ENCODE data around the gene UNC45B. TPM values are rescaled to one million over a fixed set of nuclear protein-coding genes. Genes with fewer than 3 reads are reported as not detected.

The UNC45B gene
- total and polyA plus RNA-seq, 2 of the 13 experiments (the other 11 are each of a cell fraction or from before 2014, with no cell fraction given): 0.01 TPM; not detected in 1

DNA sequence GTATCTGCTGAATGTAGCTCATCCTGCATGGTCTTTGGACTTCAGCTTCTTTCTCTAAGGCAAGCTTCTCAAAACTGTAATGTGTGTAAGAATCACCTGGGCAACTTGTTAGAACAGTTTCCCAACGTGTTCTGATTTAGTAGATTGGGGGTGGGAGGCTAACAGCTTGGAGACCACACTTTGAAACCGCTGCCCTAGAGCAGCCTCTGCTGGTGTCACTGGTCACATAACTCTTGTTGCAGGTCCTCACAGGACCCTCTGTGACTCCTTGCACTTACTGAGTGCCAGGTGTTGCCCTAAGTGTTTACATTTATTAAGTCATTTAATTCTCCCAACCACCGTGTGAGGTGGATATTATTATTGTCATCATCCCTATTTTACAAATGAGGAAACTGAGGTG is 36.7 kb downstream of the UNC45B start:
- Histone ChIP-seq H4K20me1 (ENCODE audit: insufficient read depth, low read length) (no peaks in the 10 kb centered on the region), H3K27me3 (ENCODE audit: control insufficient read depth in 1 of 2, insufficient read depth in 2 of 2, low read length in 2 of 2) (no peaks in the 10 kb centered on the region; a peak in 2 of 5 replicates), H3K4me1 (ENCODE audit: insufficient read depth, low read length) (no peaks in the 10 kb centered on the region), H2AFZ (ENCODE audit: low read length) (no peak overlapping the region), H3K9ac (ENCODE audit: insufficient read depth, low read depth, low read length) (no peak overlapping the region), H3K27ac (ENCODE audit: extremely low read length, insufficient read depth, low read length) (no peak overlapping the region), H3K79me2 (ENCODE audit: insufficient read depth, low read length) (no peaks in the 10 kb centered on the region), H3K4me2 (ENCODE audit: low read depth, low read length) (no peak overlapping the region), H3K36me3 (replicated peaks in 1 of 2; ENCODE audit: control insufficient read depth in 1 of 2, insufficient read depth in 2 of 2, low read length in 2 of 2) (no peaks in the 10 kb centered on the region), H3K9me3 (ENCODE audit: low read length) (no peaks in the 10 kb centered on the region), H3K4me3 (replicated peaks in 1 of 3; ENCODE audit: insufficient read depth in 1 of 3, low read depth in 2 of 3, low read length in 3 of 3) (no peak overlapping the region)
- POLR2A ChIA-PET: no interaction called here
- DNase-seq (ENCODE audit: low spot score): no peak
- in situ Hi-C loops (cut with HindIII; ENCODE audit: extremely low pct_ligation_motif_present, low pct_unique_long_range_greater_than_20kb): no loop called here
- no peak for FAIRE-seq
- CTCF ChIA-PET (ENCODE audit: low intra/inter-chr PET ratio, low total read pairs): no interaction called here
- ATAC-seq: no peak
- intact Hi-C loops (cut with micrococcal nuclease; ENCODE audit: unreplicated experiment): no loop called here
- TF ChIP-seq PRMT3 (CRISPR knock-in tag; IDR thresholded peaks at IDR 0.05; ENCODE audit: borderline replicate concordance, low read depth): no peak
- no peak for TF ChIP-seq ZNF24 (IDR thresholded peaks at IDR 0.05)
- no TSS peak for BruUV-seq (replicated peaks)
- WGBS (ENCODE audit: low lambda C conversion rate): 0% methylated on average over 1 of the region's 3 CpGs

DNA sequence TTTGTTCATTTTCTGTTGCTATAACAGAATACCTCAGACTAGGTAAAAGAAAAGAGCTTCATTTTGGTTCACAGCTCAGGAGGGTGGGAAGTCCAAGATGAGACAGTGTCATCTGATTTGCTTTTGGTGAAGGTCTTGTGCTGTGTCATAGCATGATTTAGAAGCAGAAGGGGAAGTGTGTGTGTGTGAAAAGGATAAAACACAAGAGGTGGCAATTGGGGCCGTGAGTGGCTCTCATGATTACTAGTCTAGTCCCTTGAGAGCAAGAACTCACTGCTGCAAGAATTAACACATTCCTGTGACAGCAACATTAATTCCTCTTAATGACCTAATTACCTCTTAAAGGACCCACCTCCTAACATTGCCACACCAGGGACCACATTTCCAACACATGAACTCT is 38.2 kb downstream of the UNC45B start:
- ChIA-PET CTCF (ENCODE audit: low intra/inter-chr PET ratio, low total read pairs) (no interaction called here), POLR2A (no interaction called here)
- H3K9me3 ChIP-seq (ENCODE audit: low read length): no peaks in the 10 kb centered on the region
- H3K4me2 ChIP-seq (ENCODE audit: low read depth, low read length): no peak overlapping the region
- H3K4me3 ChIP-seq (replicated peaks in 1 of 3; ENCODE audit: insufficient read depth in 1 of 3, low read depth in 2 of 3, low read length in 3 of 3): no peak overlapping the region
- ATAC-seq (no peak), DNase-seq (ENCODE audit: low spot score) (no peak), FAIRE-seq (no peak)
- in situ Hi-C loops (cut with HindIII; ENCODE audit: extremely low pct_ligation_motif_present, low pct_unique_long_range_greater_than_20kb): no loop called here
- H3K27ac ChIP-seq (ENCODE audit: extremely low read length, insufficient read depth, low read length): no peak overlapping the region
- no peaks in the 10 kb centered on the region; a peak in 2 of 5 replicates for H3K27me3 ChIP-seq (ENCODE audit: control insufficient read depth in 1 of 2, insufficient read depth in 2 of 2, low read length in 2 of 2)
- H4K20me1 ChIP-seq (ENCODE audit: insufficient read depth, low read length): no peaks in the 10 kb centered on the region
- no TSS peak for BruUV-seq (replicated peaks)
- H3K4me1 ChIP-seq (ENCODE audit: insufficient read depth, low read length): no peaks in the 10 kb centered on the region
- no peak overlapping the region for H2AFZ ChIP-seq (ENCODE audit: low read length)
- intact Hi-C loops (cut with micrococcal nuclease; ENCODE audit: unreplicated experiment): no loop called here
- TF ChIP-seq, protein P1, sequence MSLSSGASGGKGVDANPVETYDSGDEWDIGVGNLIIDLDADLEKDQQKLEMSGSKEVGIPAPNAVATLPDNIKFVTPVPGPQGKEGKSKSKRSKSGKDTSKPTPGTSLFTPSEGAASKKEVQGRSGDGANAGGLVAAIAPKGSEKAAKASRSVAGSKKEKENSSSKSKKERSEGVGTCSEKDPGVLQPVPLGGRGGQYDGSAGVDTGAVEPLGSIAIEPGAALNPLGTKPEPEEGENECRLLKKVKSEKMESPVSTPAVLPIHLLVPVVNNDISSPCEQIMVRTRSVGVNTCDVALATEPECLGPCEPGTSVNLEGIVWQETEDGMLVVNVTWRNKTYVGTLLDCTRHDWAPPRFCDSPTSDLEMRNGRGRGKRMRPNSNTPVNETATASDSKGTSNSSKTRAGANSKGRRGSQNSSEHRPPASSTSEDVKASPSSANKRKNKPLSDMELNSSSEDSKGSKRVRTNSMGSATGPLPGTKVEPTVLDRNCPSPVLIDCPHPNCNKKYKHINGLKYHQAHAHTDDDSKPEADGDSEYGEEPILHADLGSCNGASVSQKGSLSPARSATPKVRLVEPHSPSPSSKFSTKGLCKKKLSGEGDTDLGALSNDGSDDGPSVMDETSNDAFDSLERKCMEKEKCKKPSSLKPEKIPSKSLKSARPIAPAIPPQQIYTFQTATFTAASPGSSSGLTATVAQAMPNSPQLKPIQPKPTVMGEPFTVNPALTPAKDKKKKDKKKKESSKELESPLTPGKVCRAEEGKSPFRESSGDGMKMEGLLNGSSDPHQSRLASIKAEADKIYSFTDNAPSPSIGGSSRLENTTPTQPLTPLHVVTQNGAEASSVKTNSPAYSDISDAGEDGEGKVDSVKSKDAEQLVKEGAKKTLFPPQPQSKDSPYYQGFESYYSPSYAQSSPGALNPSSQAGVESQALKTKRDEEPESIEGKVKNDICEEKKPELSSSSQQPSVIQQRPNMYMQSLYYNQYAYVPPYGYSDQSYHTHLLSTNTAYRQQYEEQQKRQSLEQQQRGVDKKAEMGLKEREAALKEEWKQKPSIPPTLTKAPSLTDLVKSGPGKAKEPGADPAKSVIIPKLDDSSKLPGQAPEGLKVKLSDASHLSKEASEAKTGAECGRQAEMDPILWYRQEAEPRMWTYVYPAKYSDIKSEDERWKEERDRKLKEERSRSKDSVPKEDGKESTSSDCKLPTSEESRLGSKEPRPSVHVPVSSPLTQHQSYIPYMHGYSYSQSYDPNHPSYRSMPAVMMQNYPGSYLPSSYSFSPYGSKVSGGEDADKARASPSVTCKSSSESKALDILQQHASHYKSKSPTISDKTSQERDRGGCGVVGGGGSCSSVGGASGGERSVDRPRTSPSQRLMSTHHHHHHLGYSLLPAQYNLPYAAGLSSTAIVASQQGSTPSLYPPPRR (CRISPR knock-in tag; IDR thresholded peaks at IDR 0.05; ENCODE audit: borderline replicate concordance): no peak
- TF ChIP-seq AGO2 (optimal IDR thresholded peaks at IDR 0.05; ENCODE audit: low read depth, low read length) (no peak), ZNF224 (CRISPR knock-in tag; IDR thresholded peaks at IDR 0.05) (no peak), ETV5 (CRISPR knock-in tag; IDR thresholded peaks at IDR 0.05; ENCODE audit: borderline replicate concordance) (no peak), ZNF484 (CRISPR knock-in tag; IDR thresholded peaks at IDR 0.05; ENCODE audit: borderline replicate concordance, low read depth) (no peak), SCMH1 (CRISPR knock-in tag; IDR thresholded peaks at IDR 0.05; ENCODE audit: borderline replicate concordance) (no peak)
- TF ChIP-seq, protein P2, sequence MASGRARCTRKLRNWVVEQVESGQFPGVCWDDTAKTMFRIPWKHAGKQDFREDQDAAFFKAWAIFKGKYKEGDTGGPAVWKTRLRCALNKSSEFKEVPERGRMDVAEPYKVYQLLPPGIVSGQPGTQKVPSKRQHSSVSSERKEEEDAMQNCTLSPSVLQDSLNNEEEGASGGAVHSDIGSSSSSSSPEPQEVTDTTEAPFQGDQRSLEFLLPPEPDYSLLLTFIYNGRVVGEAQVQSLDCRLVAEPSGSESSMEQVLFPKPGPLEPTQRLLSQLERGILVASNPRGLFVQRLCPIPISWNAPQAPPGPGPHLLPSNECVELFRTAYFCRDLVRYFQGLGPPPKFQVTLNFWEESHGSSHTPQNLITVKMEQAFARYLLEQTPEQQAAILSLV (CRISPR knock-in tag; IDR thresholded peaks at IDR 0.05; ENCODE audit: borderline replicate concordance): no peak
- TF ChIP-seq, protein P3, sequence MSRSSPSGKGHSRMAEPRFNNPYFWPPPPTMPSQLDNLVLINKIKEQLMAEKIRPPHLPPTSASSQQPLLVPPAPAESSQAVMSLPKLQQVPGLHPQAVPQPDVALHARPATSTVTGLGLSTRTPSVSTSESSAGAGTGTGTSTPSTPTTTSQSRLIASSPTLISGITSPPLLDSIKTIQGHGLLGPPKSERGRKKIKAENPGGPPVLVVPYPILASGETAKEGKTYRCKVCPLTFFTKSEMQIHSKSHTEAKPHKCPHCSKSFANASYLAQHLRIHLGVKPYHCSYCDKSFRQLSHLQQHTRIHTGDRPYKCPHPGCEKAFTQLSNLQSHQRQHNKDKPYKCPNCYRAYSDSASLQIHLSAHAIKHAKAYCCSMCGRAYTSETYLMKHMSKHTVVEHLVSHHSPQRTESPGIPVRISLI (CRISPR knock-in tag; IDR thresholded peaks at IDR 0.05; ENCODE audit: borderline replicate concordance): no peak
- H3K79me2 ChIP-seq (ENCODE audit: insufficient read depth, low read length): no peaks in the 10 kb centered on the region
- 0% methylated on average over 1 of the region's 1 CpG for WGBS (ENCODE audit: low lambda C conversion rate)
- H3K9ac ChIP-seq (ENCODE audit: insufficient read depth, low read depth, low read length): no peak overlapping the region
- H3K36me3 ChIP-seq (replicated peaks in 1 of 2; ENCODE audit: control insufficient read depth in 1 of 2, insufficient read depth in 2 of 2, low read length in 2 of 2): no peaks in the 10 kb centered on the region
